NB4 (cell line): ENCODE data around the gene TAS2R41.
"Not testable (repeated sequence)": the region's sequence is repeated elsewhere in the genome, so short reads cannot be mapped to it uniquely, and the experiment has no call there.

Experiments
- DNase-seq: peaks from one replicate; pipeline ENCODE4 v3.0.0; 2010; ENCODE audit warnings: low read depth
- H3K4me3 ChIP-seq: one replicate; pipeline ENCODE4 v1.5.1; 2011; ENCODE audit warnings: mild to moderate bottlenecking, low read depth, low read length, moderate library complexity
- CTCF ChIP-seq: IDR thresholded peaks from one replicate; pipeline ENCODE4 v1.5.1; 2012; ENCODE audit warnings: low read depth, low read length
- MAX ChIP-seq: IDR thresholded peaks from 2 replicates; pipeline ENCODE4 v1.6.1; 2011; ENCODE audit warnings: low read depth, low read length
- MYC ChIP-seq: IDR thresholded peaks from 2 replicates; pipeline ENCODE4 v1.6.1; 2011; ENCODE audit warnings: low read depth, low read length
- POLR2A ChIP-seq: IDR thresholded peaks from 2 replicates; pipeline ENCODE4 v1.6.1; 2011; ENCODE audit warnings: mild to moderate bottlenecking; ENCODE audit not compliant: insufficient read length; ENCODE audit errors: extremely low read depth

TAS2R41 gene

GRCh38 chr7:143484119-143484518 lies 6.4 kb downstream of the TAS2R41 start:
- TF ChIP-seq MYC (no peak), POLR2A (no peak), MAX (no peak), CTCF (no peak)
- no peak for DNase-seq
- no peak overlapping the region for H3K4me3 ChIP-seq

GRCh38 chr7:143485094-143485493 lies 7.4 kb downstream of the TAS2R41 start:
- DNase-seq: peak; percentile 81
- no peak overlapping the region for H3K4me3 ChIP-seq
- no peak for TF ChIP-seq MAX
- TF ChIP-seq CTCF: no peak
- TF ChIP-seq POLR2A: no peak
- TF ChIP-seq MYC: no peak

GRCh38 chr7:143485500-143485899 lies 7.8 kb downstream of the TAS2R41 start:
- peak; percentile 46 for DNase-seq
- H3K4me3 ChIP-seq: no peak overlapping the region
- no peak for TF ChIP-seq CTCF
- no peak for TF ChIP-seq MAX
- TF ChIP-seq POLR2A: no peak
- no peak for TF ChIP-seq MYC

- not testable (repeated sequence) for DNase-seq, H3K4me3 ChIP-seq
Observed at GRCh38 chr7:143486266-143486665, 8.6 kb downstream of the TAS2R41 start.

GRCh38 chr7:143487061-143487460 lies 9.4 kb downstream of the TAS2R41 start:
- no peak overlapping the region for H3K4me3 ChIP-seq
- TF ChIP-seq MAX: no peak
- TF ChIP-seq MYC: no peak
- no peak for TF ChIP-seq POLR2A
- TF ChIP-seq CTCF: no peak

GRCh38 chr7:143487566-143487965 lies 9.9 kb downstream of the TAS2R41 start:
- no peak for DNase-seq
- no peak for TF ChIP-seq CTCF
- TF ChIP-seq MAX: no peak
- TF ChIP-seq MYC: no peak
- TF ChIP-seq POLR2A: no peak
- no peak overlapping the region for H3K4me3 ChIP-seq

More at GRCh38 chr7:143487061-143487460, 9.4 kb downstream of the TAS2R41 start:
- DNase-seq: no peak
